Forelimb muscle (tissue), 1 donor: ENCODE measurements around the gene KCNC3. TPM values are rescaled to one million over a fixed set of nuclear protein-coding genes. Genes with fewer than 3 reads are reported as not detected.

Source experiments
- DNase-seq: peaks from one replicate; pipeline ENCODE4 v3.0.0-alpha.2; 2013; ENCODE audit warnings: low read depth
- polyA plus RNA-seq: library from polyadenylated mRNA; unstranded; fragments of 120-200 nt; gene quantifications from one replicate; pipeline ENCODE4 v1.2.1, GENCODE V29; 2013; ENCODE audit not compliant: insufficient read length

KCNC3 gene
- polyA plus RNA-seq, 1 donor = 1.3 TPM

- no peak for DNase-seq
Measured at GRCh38 chr19:50311723-50312635, 17.2 kb downstream of the KCNC3 start.

GRCh38 chr19:50310759-50311465 is 18.3 kb downstream of the KCNC3 start:
- no peak for DNase-seq

DNA sequence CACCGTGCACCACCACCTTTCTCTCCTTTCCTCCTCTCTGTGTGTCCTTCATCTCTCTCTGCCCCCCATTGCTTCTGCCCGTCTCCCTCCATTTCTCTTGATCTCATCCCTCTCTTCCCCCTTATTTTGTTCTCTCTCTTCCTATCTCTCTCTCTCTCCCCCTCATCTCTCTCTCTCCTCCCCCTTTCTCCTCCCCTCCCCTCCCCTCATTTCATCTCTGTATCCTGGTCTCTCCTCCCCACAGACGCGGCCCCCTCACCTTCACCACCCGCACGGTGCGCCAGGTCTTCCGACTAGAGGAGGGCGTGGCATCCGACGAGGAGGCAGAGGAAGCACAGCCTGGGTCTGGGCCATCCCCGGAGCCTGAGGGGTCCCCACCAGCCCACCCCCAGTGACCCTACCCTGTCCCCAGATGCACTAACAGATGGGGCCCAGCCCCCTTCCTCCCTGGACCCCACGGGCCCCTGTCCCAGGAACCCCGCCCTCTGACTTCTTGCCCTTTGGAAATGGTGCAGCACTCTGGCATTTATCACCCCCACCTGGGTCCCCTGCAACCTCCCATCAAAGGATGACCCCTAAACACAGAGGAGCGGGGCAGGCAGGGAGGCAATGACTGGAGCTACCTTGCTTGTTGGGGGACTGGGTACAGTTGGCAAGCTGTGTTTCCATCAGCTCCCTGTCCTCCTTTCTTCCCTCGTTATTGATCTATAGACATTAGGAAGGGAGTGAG is 19.6 kb downstream of the KCNC3 start:
- no peak for DNase-seq

GRCh38 chr19:50308991-50309390 is 20.2 kb downstream of the KCNC3 start:
- no peak for DNase-seq

GRCh38 chr19:50303558-50303957 is 25.6 kb downstream of the KCNC3 start:
- DNase-seq = no peak

GRCh38 chr19:50301607-50301971 is 27.6 kb downstream of the KCNC3 start:
- no peak for DNase-seq

GRCh38 chr19:50300814-50301606 is 28.2 kb downstream of the KCNC3 start:
- no peak for DNase-seq

DNA sequence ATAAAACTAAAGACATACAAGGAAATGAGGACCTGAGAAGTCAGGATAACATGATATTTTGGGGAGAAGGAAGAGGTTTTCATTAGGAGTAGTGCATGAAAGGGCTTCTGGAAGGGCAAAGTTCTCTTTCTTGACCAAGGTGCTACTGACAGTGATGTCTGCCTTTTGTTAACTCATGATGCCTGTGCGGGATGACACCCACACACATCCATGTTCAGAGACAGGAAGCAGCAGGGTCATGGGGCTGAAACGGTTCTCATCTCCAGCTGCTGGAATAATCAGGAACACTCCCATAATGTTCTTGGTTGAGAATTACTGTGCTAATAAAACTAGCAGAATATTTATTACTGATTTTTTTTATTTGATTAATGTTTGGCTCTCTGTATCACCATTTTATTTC is 29.1 kb downstream of the KCNC3 start:
- no peak for DNase-seq

DNA sequence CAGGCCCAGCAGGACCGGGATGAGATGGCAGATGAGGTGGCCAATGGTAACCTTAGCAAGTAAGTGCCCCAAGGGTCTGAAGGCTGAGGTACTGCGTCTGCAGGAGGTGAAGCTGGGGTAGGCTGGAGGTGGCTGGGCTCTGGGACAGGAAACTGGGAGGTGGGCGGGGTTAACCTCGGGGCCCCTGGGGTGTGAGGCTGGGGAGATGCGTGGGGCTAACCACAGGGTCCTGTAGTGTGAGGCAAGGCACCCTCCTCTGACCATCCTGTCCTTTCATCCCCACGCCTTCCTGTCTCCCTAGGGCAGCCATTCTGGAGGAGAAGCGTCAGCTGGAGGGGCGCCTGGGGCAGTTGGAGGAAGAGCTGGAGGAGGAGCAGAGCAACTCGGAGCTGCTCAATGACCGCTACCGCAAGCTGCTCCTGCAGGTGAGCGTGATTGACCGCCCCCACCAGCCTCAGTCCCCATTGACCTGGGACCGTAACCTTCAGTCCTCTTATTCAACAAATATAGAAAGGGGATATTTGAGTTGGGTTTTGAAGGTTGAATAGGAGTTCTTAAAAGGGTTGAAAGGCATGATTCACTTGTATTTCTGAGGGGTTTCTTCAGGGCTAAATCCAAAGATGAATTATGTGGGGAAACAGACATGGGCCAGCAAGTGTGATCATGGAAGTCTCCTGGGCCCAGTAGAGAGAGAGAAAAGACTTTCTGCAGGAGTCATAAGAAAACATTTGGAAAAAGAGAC is 35.7 kb downstream of the KCNC3 start:
- DNase-seq = no peak

- no peak for DNase-seq
Measured at GRCh38 chr19:50292216-50292827, 36.9 kb downstream of the KCNC3 start.

DNA sequence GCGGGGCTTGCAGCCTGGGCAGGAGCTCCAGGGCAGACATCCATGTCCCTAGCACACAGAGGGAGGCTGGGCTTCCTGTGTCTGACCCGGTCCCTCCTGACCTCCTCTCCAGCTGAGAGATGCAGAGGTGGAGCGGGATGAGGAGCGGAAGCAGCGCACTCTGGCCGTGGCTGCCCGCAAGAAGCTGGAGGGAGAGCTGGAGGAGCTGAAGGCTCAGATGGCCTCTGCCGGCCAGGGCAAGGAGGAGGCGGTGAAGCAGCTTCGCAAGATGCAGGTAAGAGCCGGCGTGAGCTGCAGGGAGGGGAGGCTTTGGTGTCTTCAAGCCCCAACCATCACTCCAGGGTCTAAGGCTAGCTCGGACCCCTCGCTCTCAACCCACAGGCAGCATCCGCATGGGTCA is 38.4 kb downstream of the KCNC3 start:
- no peak for DNase-seq

DNA sequence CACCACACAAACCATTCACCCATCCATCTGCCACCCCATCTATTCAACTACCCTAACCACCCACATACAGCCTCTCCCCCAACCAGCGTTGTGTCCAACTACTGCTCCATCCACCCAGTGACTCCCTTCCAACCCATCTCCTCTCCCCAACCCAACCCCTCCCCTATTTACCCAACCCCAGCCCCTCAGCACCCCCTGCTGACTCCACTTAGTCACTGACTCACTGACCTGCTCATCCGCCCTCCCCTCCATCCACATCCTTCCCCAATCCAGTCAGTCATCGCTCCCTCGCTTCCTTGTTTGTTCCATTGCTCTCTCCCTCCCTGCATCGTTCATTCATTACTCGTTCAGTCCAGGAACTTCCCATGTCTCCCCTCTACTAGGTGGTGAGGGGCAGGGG is 39.2 kb downstream of the KCNC3 start:
- DNase-seq = no peak

- DNase-seq = no peak
Measured at GRCh38 chr19:50288954-50289353, 40.2 kb downstream of the KCNC3 start.

DNA sequence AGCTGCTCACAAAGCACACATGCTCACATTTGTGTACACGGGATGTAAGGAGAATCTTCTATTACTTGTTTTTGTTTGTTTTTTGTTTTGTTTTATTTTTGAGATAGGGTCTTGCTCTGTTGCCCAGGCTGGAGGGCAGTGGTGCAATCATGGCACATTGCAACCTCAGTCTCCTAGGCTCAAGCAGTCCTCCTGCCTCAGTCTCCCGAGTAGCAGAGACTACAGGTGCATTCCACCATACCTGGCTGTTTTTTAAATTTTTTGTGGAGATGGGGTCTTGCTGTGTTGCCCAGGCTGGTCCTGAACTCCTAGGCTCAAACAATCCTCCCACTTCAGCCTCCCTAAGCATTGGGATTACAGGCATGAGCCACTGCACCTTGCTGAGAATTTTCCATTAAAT is 41.8 kb downstream of the KCNC3 start:
- DNase-seq = no peak

DNA sequence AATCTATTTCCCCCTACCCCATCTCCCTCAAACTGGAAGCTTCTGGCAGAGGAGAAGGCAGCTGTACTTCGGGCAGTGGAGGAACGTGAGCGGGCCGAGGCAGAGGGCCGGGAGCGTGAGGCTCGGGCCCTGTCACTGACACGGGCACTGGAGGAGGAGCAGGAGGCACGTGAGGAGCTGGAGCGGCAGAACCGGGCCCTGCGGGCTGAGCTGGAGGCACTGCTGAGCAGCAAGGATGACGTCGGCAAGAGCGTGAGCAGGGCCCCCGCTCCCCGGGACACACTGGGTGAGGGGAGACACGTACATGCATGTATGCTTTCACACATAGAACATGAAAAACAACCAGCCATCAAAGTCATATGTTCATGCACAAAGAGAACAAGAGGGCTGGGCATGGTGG is 42.7 kb downstream of the KCNC3 start:
- no peak for DNase-seq

DNA sequence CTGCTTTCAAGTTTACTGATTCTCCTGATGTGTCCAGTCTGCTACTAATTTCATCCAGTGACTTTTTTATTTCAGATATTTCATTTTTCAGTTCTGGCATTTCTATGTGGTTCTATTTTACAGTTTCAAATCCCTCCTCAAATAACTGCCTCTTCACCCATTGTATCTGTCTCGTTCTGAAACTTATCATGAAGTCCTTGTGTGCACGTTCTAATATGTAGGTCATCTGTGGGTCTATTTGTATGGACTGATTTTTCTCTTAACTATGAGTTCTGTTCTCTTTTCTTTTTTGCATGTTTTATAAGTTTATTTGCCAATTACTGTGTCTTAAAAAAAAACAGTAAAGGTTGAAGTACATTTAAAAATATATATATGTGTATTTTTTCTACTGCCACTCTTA is 43.3 kb downstream of the KCNC3 start:
- no peak for DNase-seq

- DNase-seq = no peak
Measured at GRCh38 chr19:50281491-50281890, 47.7 kb downstream of the KCNC3 start.

DNA sequence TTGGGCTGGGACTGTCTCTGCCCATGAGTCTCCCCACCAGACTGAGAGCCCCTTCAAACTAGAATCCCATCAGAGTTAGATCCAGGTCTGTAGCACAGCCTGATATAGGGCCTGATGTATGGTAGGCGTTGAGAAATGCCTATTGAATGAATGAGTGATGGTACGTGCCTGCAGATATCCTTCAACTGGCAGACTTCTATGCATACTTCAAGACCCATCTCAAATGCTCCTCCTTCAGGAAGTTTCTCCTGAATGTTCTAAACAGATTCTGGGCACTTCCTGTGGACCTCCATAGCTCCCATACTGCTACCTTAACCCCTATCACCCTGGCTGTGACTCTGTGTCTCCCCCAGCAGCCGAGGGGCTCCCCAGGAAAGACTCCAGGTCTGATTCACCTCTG is 48.2 kb downstream of the KCNC3 start:
- no peak for DNase-seq

DNA sequence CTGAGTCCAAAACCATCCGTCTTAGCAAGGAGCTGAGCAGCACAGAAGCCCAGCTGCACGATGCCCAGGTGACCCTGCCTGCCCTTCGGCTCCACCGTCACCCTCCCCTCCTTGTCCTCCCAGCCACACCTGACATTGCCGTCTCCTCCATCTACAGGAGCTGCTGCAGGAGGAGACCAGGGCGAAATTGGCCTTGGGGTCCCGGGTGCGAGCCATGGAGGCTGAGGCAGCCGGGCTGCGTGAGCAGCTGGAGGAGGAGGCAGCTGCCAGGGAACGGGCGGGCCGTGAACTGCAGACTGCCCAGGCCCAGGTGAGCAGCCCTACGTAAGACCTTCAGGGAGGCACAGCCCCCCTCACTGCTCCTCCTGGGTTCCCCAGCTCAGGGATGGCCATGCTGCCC is 49.1 kb downstream of the KCNC3 start:
- no peak for DNase-seq

DNA sequence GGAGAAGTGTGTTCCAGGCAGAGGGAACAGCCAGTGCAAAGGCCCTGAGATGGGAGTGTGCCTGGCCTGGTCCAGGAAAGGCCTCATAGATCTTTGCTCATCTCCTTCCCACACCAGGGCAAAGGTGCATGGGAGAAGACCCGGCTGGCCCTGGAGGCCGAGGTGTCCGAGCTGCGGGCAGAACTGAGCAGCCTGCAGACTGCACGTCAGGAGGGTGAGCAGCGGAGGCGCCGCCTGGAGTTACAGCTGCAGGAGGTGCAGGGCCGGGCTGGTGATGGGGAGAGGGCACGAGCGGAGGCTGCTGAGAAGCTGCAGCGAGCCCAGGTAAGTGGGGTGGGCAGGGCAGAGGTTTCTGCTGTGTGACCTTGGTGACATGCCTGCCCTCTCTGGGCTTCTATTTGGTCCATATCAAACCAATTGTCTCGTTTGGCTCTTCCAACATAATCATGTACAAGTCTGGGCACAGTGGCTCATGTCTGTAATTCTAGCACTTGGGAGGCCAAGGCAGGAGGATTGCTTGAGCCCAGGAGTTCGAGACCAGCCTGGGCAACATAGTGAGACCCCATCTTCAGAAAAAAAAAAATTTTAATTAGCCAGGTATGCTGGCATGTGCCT is 51.1 kb downstream of the KCNC3 start:
- no peak for DNase-seq
